GM19438 (cell line): ENCODE measurements around the gene ARHGAP24.

Experiments used
- ATAC-seq: cut with Tn5 transposase; IDR thresholded peaks from one replicate; pipeline ENCODE4 v1.9.1; 2021; ENCODE audit warnings: low read depth; ENCODE audit not compliant: unreplicated experiment

Gene ARHGAP24

GRCh38 chr4:85474818-85475630 lies at the start of gene ARHGAP24:
Gene ARHGAP24 (plus strand): TSS chr4:85475150.
- peak; percentile 92 for ATAC-seq

DNA sequence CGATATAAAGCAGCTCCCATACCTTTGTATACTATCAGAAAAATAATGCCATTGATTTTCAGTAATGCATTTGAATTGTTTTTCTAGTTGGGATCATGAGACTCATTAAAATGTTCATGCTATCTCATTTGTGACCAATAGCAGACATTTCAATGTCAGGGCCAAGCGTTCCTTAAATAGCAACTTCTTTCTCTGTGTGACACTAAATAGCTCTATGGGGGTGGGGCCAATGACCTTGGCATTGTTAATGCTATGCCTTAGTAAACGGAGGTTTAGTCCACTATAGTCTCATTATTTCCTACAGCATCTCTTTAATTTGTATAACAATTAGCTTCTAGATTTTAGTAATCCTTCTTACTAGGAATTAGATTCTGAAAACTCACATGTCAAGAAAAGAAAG lies 48.6 kb upstream of the ARHGAP24 start:
- no peak for ATAC-seq

GRCh38 chr4:85427123-85427522 lies 47.8 kb upstream of the ARHGAP24 start:
- ATAC-seq = no peak

DNA sequence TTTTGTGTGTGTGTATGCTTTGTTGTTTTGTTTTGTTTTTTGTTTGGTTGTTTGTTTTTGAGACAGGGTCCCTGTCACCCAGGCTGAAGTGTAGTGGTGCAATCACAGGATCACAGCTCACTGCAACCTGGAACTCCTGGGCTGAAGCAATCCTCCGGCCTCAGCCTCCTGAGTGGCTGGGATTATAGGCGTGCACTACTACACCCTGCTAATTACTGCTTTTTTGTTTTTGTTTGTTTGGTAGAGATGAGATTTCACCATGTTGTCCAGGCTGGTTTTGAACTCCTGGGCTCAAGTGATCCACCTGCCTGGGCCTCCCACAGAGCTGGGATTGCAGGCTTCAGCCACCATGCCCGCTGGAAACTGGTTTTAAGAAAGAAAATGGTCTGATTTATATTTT lies 44.7 kb upstream of the ARHGAP24 start:
- no peak for ATAC-seq

GRCh38 chr4:85430697-85431096 lies 44.3 kb upstream of the ARHGAP24 start:
- ATAC-seq = no peak

DNA sequence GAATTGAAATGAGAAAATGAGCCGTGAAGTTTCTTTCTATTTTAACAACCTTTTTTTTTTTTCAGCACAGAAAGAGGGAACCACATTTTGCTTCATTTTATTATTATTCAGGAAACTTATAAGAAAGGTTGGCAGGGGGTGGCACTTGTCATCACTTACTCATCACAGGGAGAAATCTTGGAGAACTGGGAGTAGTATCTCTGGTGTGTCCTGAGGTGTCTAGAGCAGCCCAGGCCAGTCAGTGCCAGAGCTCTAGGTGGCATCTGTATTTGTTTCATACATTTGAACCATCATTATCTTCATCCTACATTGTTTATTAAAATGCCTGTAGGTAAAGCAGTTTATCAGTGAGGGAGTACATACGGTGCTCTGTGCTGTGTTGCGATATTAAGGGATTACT lies 43.8 kb upstream of the ARHGAP24 start:
- no peak for ATAC-seq

DNA sequence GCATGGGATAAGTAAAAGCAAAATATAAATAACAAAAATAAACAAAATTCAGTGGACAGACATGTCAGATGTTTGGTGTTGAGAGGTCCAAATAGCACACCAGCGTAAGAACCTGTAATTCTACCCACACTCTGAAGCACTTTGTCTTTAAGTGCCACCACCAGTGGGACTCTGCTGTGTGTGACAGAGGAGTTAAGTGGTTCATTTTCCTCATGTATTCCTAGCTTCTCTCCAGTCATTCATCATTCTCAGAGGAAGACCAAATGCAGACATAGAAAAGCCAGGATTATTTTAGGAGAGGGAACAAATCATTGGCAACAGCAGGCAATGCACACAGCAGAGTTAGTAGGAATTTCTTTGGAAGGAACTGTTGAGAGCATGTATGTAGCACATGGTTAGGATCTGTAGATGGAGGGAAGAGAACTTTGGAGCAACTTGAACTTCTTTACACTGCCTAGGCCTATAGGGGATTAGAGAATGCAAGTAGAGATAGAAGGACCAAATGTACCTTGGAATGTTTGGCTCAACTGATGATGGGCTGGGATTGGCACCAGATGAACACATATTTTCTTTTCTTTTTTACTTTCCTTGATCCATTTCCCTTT lies 43.0 kb upstream of the ARHGAP24 start:
- no peak for ATAC-seq

GRCh38 chr4:85445050-85445639 lies 29.8 kb upstream of the ARHGAP24 start:
- no peak for ATAC-seq

DNA sequence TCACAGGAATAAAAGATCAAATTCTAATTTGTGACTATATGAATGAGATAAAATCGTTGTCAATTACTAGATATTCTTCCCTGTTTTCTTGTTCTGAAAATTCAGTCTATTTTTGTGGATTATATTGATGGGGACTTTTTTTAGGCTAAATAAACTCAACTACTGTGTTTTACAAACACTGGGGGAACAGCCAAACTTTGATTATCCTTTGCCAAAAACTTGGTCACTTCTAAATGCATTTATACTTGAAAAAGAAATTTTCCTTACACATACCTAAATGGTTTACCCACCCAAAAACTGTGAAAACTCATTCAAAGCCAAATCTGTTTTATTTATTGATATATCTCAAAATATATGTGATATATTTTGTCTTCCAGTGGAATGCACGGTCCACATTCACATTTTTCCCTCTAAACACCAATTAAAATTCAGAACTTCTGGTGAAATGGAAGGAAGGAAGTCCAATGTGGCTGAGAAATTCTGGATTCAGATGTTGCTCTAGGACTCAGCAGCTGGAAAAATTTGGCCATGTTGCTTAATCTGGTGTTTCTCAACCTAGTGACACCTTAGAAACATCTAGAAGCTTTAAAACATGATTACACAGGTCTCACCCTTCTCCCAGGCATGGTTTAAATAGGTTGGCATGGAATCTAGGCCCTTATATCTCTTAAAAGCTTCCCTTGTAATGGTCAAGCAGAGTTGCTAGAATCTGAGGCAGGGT lies 28.6 kb upstream of the ARHGAP24 start:
- no peak for ATAC-seq

DNA sequence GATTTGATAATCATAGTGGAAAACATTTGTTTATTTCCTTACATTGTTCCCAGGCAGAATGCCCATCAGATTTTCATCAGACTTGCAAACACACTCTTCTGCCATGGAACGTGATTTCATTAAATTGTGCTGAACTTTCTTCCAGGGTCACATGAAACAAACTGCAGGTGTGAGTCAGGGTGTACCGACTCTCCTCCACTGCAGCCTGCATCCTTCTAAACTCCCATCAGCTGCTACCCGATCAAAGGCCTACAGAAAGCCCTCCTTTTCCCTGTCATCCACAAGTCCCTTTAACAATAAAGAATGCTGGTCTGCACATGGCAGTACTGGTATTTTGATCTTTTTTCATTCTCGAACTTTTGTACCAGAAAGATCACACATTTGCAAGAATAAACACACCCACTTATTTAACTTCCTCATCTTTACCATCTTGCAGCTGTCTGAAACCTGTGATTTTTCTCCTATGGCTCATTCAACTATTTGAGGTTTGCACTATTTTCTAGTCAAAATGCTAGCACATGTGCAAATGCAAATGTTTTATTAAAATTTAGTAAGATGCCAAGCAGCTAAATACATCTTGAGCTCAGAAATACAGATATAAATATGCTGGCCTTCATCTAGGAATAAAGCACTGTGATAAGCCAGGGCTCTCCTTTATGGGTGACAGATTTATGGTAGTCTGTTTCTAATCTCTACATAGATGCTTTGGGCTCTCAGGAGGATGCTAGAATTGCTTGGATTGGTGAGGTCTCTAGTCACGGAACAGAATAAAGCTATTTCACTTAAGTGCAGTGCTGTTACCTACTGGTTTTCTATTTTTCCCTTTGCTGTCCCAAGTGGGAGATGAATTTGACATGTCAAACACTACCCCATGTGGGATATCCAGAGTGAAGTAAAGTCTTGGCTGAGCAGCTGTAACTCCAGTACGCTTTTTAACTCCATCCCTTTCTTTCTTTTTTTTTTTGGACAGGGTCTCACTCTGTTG lies 25.8 kb upstream of the ARHGAP24 start:
- ATAC-seq = peak; percentile 85

GRCh38 chr4:85452058-85452731 lies 22.8 kb upstream of the ARHGAP24 start:
- ATAC-seq = no peak

DNA sequence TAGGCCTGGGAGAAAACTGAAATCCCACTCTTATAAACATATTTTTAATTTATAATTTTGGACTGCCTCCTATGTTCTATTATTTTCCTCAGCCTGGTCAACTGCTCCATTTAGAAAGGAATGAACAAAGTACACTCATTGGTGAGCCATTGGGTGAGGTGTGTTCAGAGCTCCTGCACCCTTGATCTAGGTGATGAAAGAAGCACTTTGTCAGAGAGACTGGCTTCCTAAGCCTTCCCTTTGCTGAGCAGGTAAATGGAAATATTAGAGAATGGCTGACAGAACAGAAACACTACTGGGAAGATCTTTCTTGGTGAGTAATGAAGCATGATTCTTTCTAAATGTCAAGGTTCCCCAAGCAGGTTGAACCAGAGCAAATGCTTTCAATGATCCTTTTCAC lies 19.0 kb upstream of the ARHGAP24 start:
- ATAC-seq = no peak

GRCh38 chr4:85457752-85458467 lies 17.0 kb upstream of the ARHGAP24 start:
- ATAC-seq = no peak

GRCh38 chr4:85459736-85460135 lies 15.2 kb upstream of the ARHGAP24 start:
- ATAC-seq = no peak

DNA sequence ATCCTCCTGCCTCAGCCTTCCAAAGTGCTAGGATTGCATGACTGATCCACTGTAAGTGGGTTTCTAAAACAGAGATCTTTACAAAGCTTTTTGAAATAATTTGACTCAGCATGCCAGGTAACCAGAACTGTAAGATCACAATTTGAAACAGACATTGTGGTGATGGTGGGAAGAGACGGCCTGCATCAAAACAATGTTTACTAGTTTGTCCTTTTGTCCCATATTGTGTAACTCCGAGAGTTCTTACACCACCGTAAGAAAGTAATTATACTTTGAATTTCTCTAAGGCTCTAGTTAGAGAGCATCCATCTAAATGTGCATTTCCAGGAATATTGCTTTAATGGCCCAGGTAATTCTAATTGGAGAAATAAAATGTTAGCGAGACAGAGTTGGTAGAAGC lies 594 bp upstream of the ARHGAP24 start:
- ATAC-seq = no peak

GRCh38 chr4:85475631-85476233 lies 782 bp downstream of the ARHGAP24 start:
- ATAC-seq = no peak

- no peak for ATAC-seq
These were observed 1.4 kb downstream of the ARHGAP24 start for GRCh38 chr4:85476381-85476780.

- peak; percentile 26 for ATAC-seq
These were observed 2.6 kb downstream of the ARHGAP24 start for GRCh38 chr4:85477534-85477933.
